CD4-positive, CD25-positive, alpha-beta regulatory T cell (primary cell): ENCODE data around the gene PPP3CB. TPM values are rescaled to one million over a fixed set of nuclear protein-coding genes. Genes with fewer than 3 reads are reported as not detected.

Experiments
- ATAC-seq, 2 donors: fragments of 150-1000 bp; cut with Tn5 transposase; one replicate each; pipeline ENCODE4 v1.10.0; 2021; ENCODE audit warnings: low read depth in 2 of 2, moderate number of reproducible peaks in 2 of 2, moderate library complexity in 1 of 2
- DNase-seq, 3 donors: peaks; one replicate each; pipeline versions ENCODE4 v3.0.0 to v3.0.0-alpha.2; 2012 to 2022; ENCODE audit warnings: mixed read lengths in 1 of 3
- H3K27ac ChIP-seq: one replicate; pipeline ENCODE4 v1.7.0; 2013; ENCODE audit warnings: mild to moderate bottlenecking, low read length; ENCODE audit not compliant: insufficient read depth, poor library complexity, severe bottlenecking
- H3K27me3 ChIP-seq: one replicate; pipeline ENCODE4 v1.7.0; 2013; ENCODE audit warnings: low read length; ENCODE audit not compliant: control insufficient read depth, insufficient read depth
- H3K36me3 ChIP-seq: one replicate; pipeline ENCODE4 v1.7.0; 2013; ENCODE audit warnings: mild to moderate bottlenecking, low read length, moderate library complexity; ENCODE audit not compliant: control insufficient read depth, insufficient read depth
- H3K4me1 ChIP-seq: 2 replicates; pipeline ENCODE4 v1.7.0; 2013; ENCODE audit warnings: mild to moderate bottlenecking, low read length; ENCODE audit not compliant: insufficient read depth, control insufficient read depth, poor library complexity, severe bottlenecking
- H3K4me3 ChIP-seq: one replicate; pipeline ENCODE4 v1.7.0; 2013; ENCODE audit warnings: low read depth, mild to moderate bottlenecking, low read length, moderate library complexity
- H3K9me3 ChIP-seq, 2 experiments: 1 replicate in 1 of 2; 2 replicates in 1 of 2; pipeline ENCODE4 v1.7.0; 2013; ENCODE audit warnings: low read length in 2 of 2, mild to moderate bottlenecking in 1 of 2, moderate library complexity in 1 of 2; ENCODE audit not compliant: control insufficient read depth in 2 of 2
- H3K27ac Mint-ChIP-seq, 3 donors: one replicate each; pipeline ENCODE4 v1.8.0; 2020 to 2022; ENCODE audit warnings: mild to moderate bottlenecking in 3 of 3, mixed read lengths in 3 of 3, moderate library complexity in 2 of 3
- H3K27me3 Mint-ChIP-seq: one replicate; pipeline ENCODE4 v1.8.0; 2022; ENCODE audit warnings: mild to moderate bottlenecking, mixed read lengths
- H3K36me3 Mint-ChIP-seq: one replicate; pipeline ENCODE4 v1.8.0; 2020; ENCODE audit warnings: mixed read lengths
- H3K4me1 Mint-ChIP-seq, 4 donors: one replicate each; pipeline ENCODE4 v1.8.0; 2020 to 2022; ENCODE audit warnings: mixed read lengths in 4 of 4, mild to moderate bottlenecking in 1 of 4
- H3K4me3 Mint-ChIP-seq, 4 donors: one replicate each; pipeline ENCODE4 v1.8.0; 2020 to 2022; ENCODE audit warnings: mild to moderate bottlenecking in 4 of 4, mixed read lengths in 4 of 4, moderate library complexity in 3 of 4
- H3K9me3 Mint-ChIP-seq, 7 donors: one replicate each; pipeline ENCODE4 v1.8.0; 2020 to 2022; ENCODE audit warnings: mixed read lengths in 7 of 7, mild to moderate bottlenecking in 3 of 7, moderate library complexity in 2 of 7
- polyA plus RNA-seq, 4 donors: library from polyadenylated mRNA; unstranded; fragments of 300-500 nt; fragmentation: Illumina TruSeq; gene quantifications; one replicate each; pipeline ENCODE4 v1.2.3, GENCODE V29; 2021
- total RNA-seq: library from RNA; stranded (reverse); gene quantifications from one replicate; pipeline ENCODE4 v1.2.3, GENCODE V29; 2022

The PPP3CB gene
- total and polyA plus RNA-seq, 5 donors from 2014 or later: 10.8 to 42.4 (median 11.2) TPM

DNA sequence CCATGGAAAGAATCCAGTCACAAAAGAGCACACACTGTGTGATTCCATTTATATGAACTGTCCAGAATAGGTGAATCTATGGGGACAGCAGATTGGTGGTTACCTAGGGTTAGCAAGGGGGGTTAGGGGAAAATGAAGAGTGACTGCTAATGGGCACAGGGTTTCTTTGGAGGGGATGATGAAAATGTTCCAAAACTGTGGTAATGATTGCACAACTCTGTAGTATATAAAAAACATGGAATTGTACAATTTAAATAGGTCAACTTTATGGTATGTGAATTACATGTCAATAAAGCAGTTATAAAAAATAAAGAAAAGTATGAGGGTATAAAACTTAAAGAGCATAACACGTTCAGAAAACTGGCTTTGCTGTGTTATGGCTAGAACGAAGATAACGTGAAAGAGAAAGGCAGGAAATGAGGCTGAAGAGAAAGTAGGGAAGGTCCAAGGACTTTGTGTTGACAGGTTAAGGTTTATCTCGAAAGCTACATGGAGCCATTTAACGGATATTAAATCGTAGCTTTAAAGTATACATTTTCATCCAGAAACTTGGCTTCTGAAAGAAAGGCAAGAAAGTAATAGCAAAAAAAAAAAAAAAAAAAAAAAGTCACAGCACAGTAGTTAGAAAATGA lies 36.0 kb downstream of the PPP3CB start:
- H3K4me1 Mint-ChIP-seq: peaks cover 4 to 10% (median 10%) of the 10 kb centered on the region in 4 donors
- H3K4me3 Mint-ChIP-seq: no peak overlapping the region
- peak overlapping the region in 2 of 3 donors; percentile 12 to 64 for H3K27ac Mint-ChIP-seq
- H3K9me3 Mint-ChIP-seq: no peaks in the 10 kb centered on the region
- Histone ChIP-seq H3K9me3 (no peaks in the 10 kb centered on the region), H3K4me1 (no peaks in the 10 kb centered on the region), H3K4me3 (no peak overlapping the region), H3K36me3 (peaks cover 13% of the 10 kb centered on the region), H3K27ac (no peak overlapping the region), H3K27me3 (no peaks in the 10 kb centered on the region)
- H3K36me3 Mint-ChIP-seq: peaks cover 16% of the 10 kb centered on the region
- no peaks in the 10 kb centered on the region for H3K27me3 Mint-ChIP-seq
- ATAC-seq (no peak), DNase-seq (no peak)

- Histone ChIP-seq H3K9me3 (no peaks in the 10 kb centered on the region), H3K4me3 (no peak overlapping the region), H3K4me1 (no peaks in the 10 kb centered on the region), H3K36me3 (peaks cover 16% of the 10 kb centered on the region), H3K27ac (no peak overlapping the region), H3K27me3 (no peaks in the 10 kb centered on the region)
- DNase-seq (no peak), ATAC-seq (no peak)
- H3K27ac Mint-ChIP-seq: peak overlapping the region in 2 of 3 donors; percentile 2 to 66
- no peaks in the 10 kb centered on the region for H3K9me3 Mint-ChIP-seq
- no peak overlapping the region for H3K4me3 Mint-ChIP-seq
- H3K36me3 Mint-ChIP-seq: peaks cover 16% of the 10 kb centered on the region
- H3K27me3 Mint-ChIP-seq: no peaks in the 10 kb centered on the region
- H3K4me1 Mint-ChIP-seq: peaks cover 0 to 10% (median 4%) of the 10 kb centered on the region in 4 donors
These were observed 39.5 kb downstream of the PPP3CB start for GRCh38 chr10:73456187-73456890.

- peaks cover 20% of the 10 kb centered on the region for H3K36me3 Mint-ChIP-seq
- DNase-seq (no peak), ATAC-seq (no peak)
- Histone ChIP-seq H3K4me1 (no peaks in the 10 kb centered on the region), H3K27me3 (no peaks in the 10 kb centered on the region), H3K4me3 (no peak overlapping the region), H3K36me3 (peaks cover 26% of the 10 kb centered on the region), H3K9me3 (no peaks in the 10 kb centered on the region), H3K27ac (no peak overlapping the region)
- H3K27me3 Mint-ChIP-seq: no peaks in the 10 kb centered on the region
- no peak overlapping the region for H3K4me3 Mint-ChIP-seq
- no peak overlapping the region for H3K27ac Mint-ChIP-seq
- no peaks in the 10 kb centered on the region for H3K9me3 Mint-ChIP-seq
- H3K4me1 Mint-ChIP-seq: peaks cover 0 to 20% (median 4%) of the 10 kb centered on the region in 4 donors
These were observed 46.7 kb downstream of the PPP3CB start for GRCh38 chr10:73449113-73449512.

- no peak overlapping the region for H3K27ac ChIP-seq
- no peak for DNase-seq
- no peaks in the 10 kb centered on the region for H3K9me3 Mint-ChIP-seq
- no peak overlapping the region for H3K4me3 ChIP-seq
- no peaks in the 10 kb centered on the region for H3K27me3 Mint-ChIP-seq
- H3K27ac Mint-ChIP-seq: peak overlapping the region in 1 of 3 donors; percentile 3
- no peaks in the 10 kb centered on the region for H3K27me3 ChIP-seq
- no peak for ATAC-seq
- no peaks in the 10 kb centered on the region for H3K9me3 ChIP-seq
- peaks cover 24% of the 10 kb centered on the region for H3K36me3 ChIP-seq
- peaks cover 0 to 20% (median 6%) of the 10 kb centered on the region in 4 donors for H3K4me1 Mint-ChIP-seq
- peaks cover 20% of the 10 kb centered on the region for H3K36me3 Mint-ChIP-seq
- no peak overlapping the region for H3K4me3 Mint-ChIP-seq
- no peaks in the 10 kb centered on the region for H3K4me1 ChIP-seq
These were observed 47.4 kb downstream of the PPP3CB start for GRCh38 chr10:73448384-73448783.

- no peaks in the 10 kb centered on the region for H3K9me3 ChIP-seq
- Mint-ChIP-seq H3K36me3 (peaks cover 20% of the 10 kb centered on the region), H3K4me1 (peaks cover 2 to 20% (median 6%) of the 10 kb centered on the region in 4 donors), H3K27me3 (no peaks in the 10 kb centered on the region), H3K4me3 (no peak overlapping the region), H3K9me3 (no peaks in the 10 kb centered on the region), H3K27ac (peak overlapping the region in 2 of 3 donors; percentile 8 to 44)
- H3K27me3 ChIP-seq: no peaks in the 10 kb centered on the region
- no peaks in the 10 kb centered on the region for H3K4me1 ChIP-seq
- DNase-seq: no peak
- no peak for ATAC-seq
- H3K36me3 ChIP-seq: peaks cover 22% of the 10 kb centered on the region
- H3K27ac ChIP-seq: no peak overlapping the region
- no peak overlapping the region for H3K4me3 ChIP-seq
These were observed 48.9 kb downstream of the PPP3CB start for GRCh38 chr10:73446926-73447325.

DNA sequence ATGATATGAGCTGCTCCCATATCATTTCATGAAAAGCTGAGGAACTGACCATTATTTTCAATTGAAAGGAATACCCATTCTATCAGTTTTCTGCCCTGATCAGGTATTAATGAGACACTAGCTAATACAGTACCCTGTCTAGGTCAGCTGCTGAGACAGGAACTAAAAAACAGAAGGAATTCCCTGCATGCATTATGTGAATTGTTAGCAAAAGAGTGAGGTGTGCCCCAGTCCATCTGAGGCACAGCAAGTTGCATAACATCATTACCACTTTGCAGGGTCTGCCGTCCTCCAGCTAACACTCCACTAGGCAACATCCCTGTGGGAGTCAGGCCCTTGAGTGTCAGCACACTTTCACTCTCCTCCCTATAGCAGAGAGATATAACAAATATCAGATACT lies 51.4 kb downstream of the PPP3CB start:
- Histone ChIP-seq H3K27ac (no peak overlapping the region), H3K27me3 (no peaks in the 10 kb centered on the region), H3K4me3 (no peak overlapping the region), H3K9me3 (no peaks in the 10 kb centered on the region), H3K4me1 (no peaks in the 10 kb centered on the region), H3K36me3 (peaks cover 42% of the 10 kb centered on the region)
- no peaks in the 10 kb centered on the region for H3K9me3 Mint-ChIP-seq
- DNase-seq (no peak), ATAC-seq (no peak)
- no peak overlapping the region for H3K4me3 Mint-ChIP-seq
- peaks cover 30% of the 10 kb centered on the region for H3K36me3 Mint-ChIP-seq
- H3K27me3 Mint-ChIP-seq: no peaks in the 10 kb centered on the region
- H3K27ac Mint-ChIP-seq: no peak overlapping the region
- peaks cover 12 to 27% (median 16%) of the 10 kb centered on the region in 4 donors for H3K4me1 Mint-ChIP-seq

DNA sequence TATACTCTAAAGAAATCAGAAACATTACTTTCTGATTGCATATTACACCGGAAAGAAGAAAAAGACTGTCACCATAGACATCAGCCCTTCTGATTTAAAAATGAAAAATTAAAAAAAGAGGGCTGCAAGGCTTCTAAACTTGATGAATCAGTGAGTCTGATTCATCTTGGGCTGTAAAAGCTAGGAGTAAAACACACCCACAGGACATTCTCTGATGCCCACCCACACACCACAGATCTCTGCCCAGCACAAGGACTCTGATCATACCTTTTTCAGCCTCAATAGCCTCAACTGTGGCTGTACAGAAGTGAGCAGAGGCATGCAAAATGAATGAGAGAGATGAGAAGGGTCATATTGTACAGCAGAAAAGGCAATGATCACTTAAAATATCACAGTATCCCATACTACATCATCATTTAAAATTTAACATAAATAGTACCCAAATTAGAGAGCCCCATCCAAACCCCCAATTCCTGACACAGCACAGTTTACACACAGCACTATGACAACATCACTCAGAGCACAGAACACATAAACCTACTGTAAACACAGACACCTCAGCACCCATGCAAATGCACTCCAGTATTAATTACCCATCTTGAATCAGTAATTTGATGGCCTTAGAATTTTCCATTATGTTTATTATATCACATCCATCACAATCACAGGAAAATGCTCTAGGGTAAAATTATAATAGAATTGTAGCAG lies 56.1 kb downstream of the PPP3CB start:
- no peak for DNase-seq
- Histone ChIP-seq H3K27me3 (no peaks in the 10 kb centered on the region), H3K4me3 (no peak overlapping the region), H3K36me3 (peaks cover 59% of the 10 kb centered on the region), H3K27ac (no peak overlapping the region), H3K9me3 (no peaks in the 10 kb centered on the region), H3K4me1 (no peaks in the 10 kb centered on the region)
- H3K9me3 Mint-ChIP-seq: no peaks in the 10 kb centered on the region
- no peaks in the 10 kb centered on the region for H3K27me3 Mint-ChIP-seq
- H3K27ac Mint-ChIP-seq: peak overlapping the region in 1 of 3 donors; percentile 50
- no peak overlapping the region for H3K4me3 Mint-ChIP-seq
- peaks cover 12 to 23% (median 14%) of the 10 kb centered on the region in 4 donors for H3K4me1 Mint-ChIP-seq
- H3K36me3 Mint-ChIP-seq: peaks cover 28% of the 10 kb centered on the region
- ATAC-seq: no peak
